Suprapubic skin (tissue), 4 donors: ENCODE measurements around the gene REM2. TPM values are rescaled to one million over a fixed set of nuclear protein-coding genes. Genes with fewer than 3 reads are reported as not detected.

ENCODE experiments used
- DNase-seq, 2 donors: peaks; one replicate each; pipeline ENCODE4 v3.0.0-alpha.2; 2019; ENCODE audit warnings: low spot score in 2 of 2
- H3K27ac ChIP-seq: fragments of 200-600 bp; sonication (generic); one replicate; pipeline ENCODE4 v1.5.1; 2019
- H3K27me3 ChIP-seq: fragments of 200-600 bp; sonication (generic); one replicate; pipeline ENCODE4 v1.5.1; 2019
- H3K36me3 ChIP-seq: fragments of 200-600 bp; sonication (generic); one replicate; pipeline ENCODE4 v1.5.1; 2019
- H3K4me1 ChIP-seq: fragments of 200-600 bp; sonication (generic); one replicate; pipeline ENCODE4 v1.5.1; 2019
- H3K4me3 ChIP-seq: fragments of 200-600 bp; sonication (generic); one replicate; pipeline ENCODE4 v1.5.1; 2019; ENCODE audit warnings: mild to moderate bottlenecking
- H3K9me3 ChIP-seq: fragments of 200-600 bp; sonication (generic); one replicate; pipeline ENCODE4 v1.5.1; 2019
- CTCF ChIP-seq, 2 donors: fragments of 200-600 bp in 1 of 2; fragments of 450-650 bp in 1 of 2; sonication (generic) in 1 of 2; IDR thresholded peaks; one replicate each; pipeline ENCODE4 v1.5.1; 2016 to 2019; ENCODE audit warnings: antibody characterized with exemption in 2 of 2, mild to moderate bottlenecking in 1 of 2, moderate library complexity in 1 of 2
- EP300 ChIP-seq: sonication (generic); formaldehyde crosslinking; IDR thresholded peaks from one replicate; pipeline ENCODE4 v1.6.1; 2017; ENCODE audit warnings: antibody characterized with exemption
- POLR2A ChIP-seq, 2 donors: fragments of 450-650 bp; IDR thresholded peaks; one replicate each; pipeline ENCODE4 v1.6.1; 2017; ENCODE audit warnings: antibody characterized with exemption in 2 of 2, mild to moderate bottlenecking in 2 of 2, moderate library complexity in 2 of 2
- POLR2AphosphoS5 ChIP-seq, 3 donors: sonication (generic); formaldehyde crosslinking; IDR thresholded peaks; one replicate each; pipeline ENCODE4 v1.6.1; 2017; ENCODE audit warnings: antibody characterized with exemption in 3 of 3
- WGBS: methylation state at CpG from one replicate; pipeline ENCODE4 v1.1.5; 2018; 5-methylcytosine and 5-hydroxymethylcytosine counted together
- total RNA-seq, 4 donors: library from RNA; depleted of rRNA; stranded (reverse); fragments of >200 nt; gene quantifications; one replicate each; pipeline ENCODE4 v1.1.0, GENCODE V29; 2016

The REM2 gene
- total RNA-seq, 4 donors from 2014 or later: 0.89 to 5.4 (median 1.2) TPM

GRCh38 chr14:22871224-22872032 is 11.6 kb upstream of the REM2 start, which contains the start of gene LRP10:
LRP10 (plus strand) TSS chr14:22871740; CDS start chr14:22872304, 564 bp downstream.
- under 1% methylated on average over 34 of the region's 50 CpGs for WGBS

GRCh38 chr14:22872033-22872832 is 10.8 kb upstream of the REM2 start:
- no peaks in the 10 kb centered on the region for H3K27me3 ChIP-seq
- peak overlapping the region; percentile 98 for H3K27ac ChIP-seq
- H3K4me1 ChIP-seq: peaks cover 28% of the 10 kb centered on the region
- peaks cover 41% of the 10 kb centered on the region for H3K36me3 ChIP-seq
- under 1% methylated on average over 33 of the region's 45 CpGs for WGBS
- H3K9me3 ChIP-seq: no peaks in the 10 kb centered on the region
- peak overlapping the region; percentile 86 for H3K4me3 ChIP-seq
- peak; percentile 93 to 96 for TF ChIP-seq CTCF (IDR thresholded peaks at IDR 0.05)
- no peak for TF ChIP-seq POLR2AphosphoS5 (IDR thresholded peaks at IDR 0.05)
- no peak for TF ChIP-seq EP300
- no peak for TF ChIP-seq POLR2A (IDR thresholded peaks at IDR 0.05)
- peak; percentile 91 to 92 for DNase-seq

More at GRCh38 chr14:22871224-22872032, 11.6 kb upstream of the REM2 start, which contains the start of gene LRP10:
- peak within 1 kb of the TSS; percentile 98 for H3K27ac ChIP-seq
- H3K36me3 ChIP-seq: peaks cover 33% of the 10 kb centered on the region
- no peaks in the 10 kb centered on the region for H3K9me3 ChIP-seq
- no peaks in the 10 kb centered on the region for H3K27me3 ChIP-seq
- peaks cover 28% of the 10 kb centered on the region for H3K4me1 ChIP-seq
- peak within 1 kb of the TSS; percentile 86 for H3K4me3 ChIP-seq
- DNase-seq: peak; percentile 96 to 97
- TF ChIP-seq CTCF (IDR thresholded peaks at IDR 0.05) (no peak), EP300 (no peak), POLR2AphosphoS5 (IDR thresholded peaks at IDR 0.05) (peak; percentile 55 to 78 (median 64)), POLR2A (IDR thresholded peaks at IDR 0.05) (peak in 1 of 2 donors; percentile 75)

- 34% methylated on average over 10 of the region's 10 CpGs for WGBS
- peak overlapping the region; percentile 86 for H3K4me3 ChIP-seq
Observed at GRCh38 chr14:22872833-22873520, 10.0 kb upstream of the REM2 start.

GRCh38 chr14:22875003-22875747 is 7.8 kb upstream of the REM2 start:
- WGBS: 88% methylated on average over 11 of the region's 15 CpGs

More at GRCh38 chr14:22872833-22873520, 10.0 kb upstream of the REM2 start:
- Histone ChIP-seq H3K36me3 (peaks cover 48% of the 10 kb centered on the region), H3K27ac (peak overlapping the region; percentile 98), H3K27me3 (no peaks in the 10 kb centered on the region), H3K9me3 (no peaks in the 10 kb centered on the region), H3K4me1 (peaks cover 28% of the 10 kb centered on the region)
- DNase-seq: no peak
- TF ChIP-seq EP300 (no peak), CTCF (IDR thresholded peaks at IDR 0.05) (no peak)

More at GRCh38 chr14:22875003-22875747, 7.8 kb upstream of the REM2 start:
- H3K36me3 ChIP-seq: peaks cover 70% of the 10 kb centered on the region
- H3K4me1 ChIP-seq: peaks cover 23% of the 10 kb centered on the region
- H3K27me3 ChIP-seq: no peaks in the 10 kb centered on the region
- H3K9me3 ChIP-seq: no peaks in the 10 kb centered on the region
- H3K27ac ChIP-seq: no peak overlapping the region
- no peak overlapping the region for H3K4me3 ChIP-seq
- TF ChIP-seq CTCF (IDR thresholded peaks at IDR 0.05) (no peak), POLR2A (IDR thresholded peaks at IDR 0.05) (no peak), EP300 (no peak), POLR2AphosphoS5 (IDR thresholded peaks at IDR 0.05) (no peak)
- no peak for DNase-seq
